Astrocyte (in vitro differentiated cells and primary cell): ENCODE measurements around the gene KHK.

ENCODE experiments used
- EZH2 ChIP-seq: IDR thresholded peaks from 2 replicates; pipeline ENCODE4 v1.6.1; 2012; ENCODE audit warnings: mild to moderate bottlenecking, low read length, inconsistent platforms; ENCODE audit not compliant: insufficient read depth
- TF ChIP-seq, protein P1 (sequence below): IDR thresholded peaks from 2 replicates; pipeline ENCODE4 v1.5.1; 2011; ENCODE audit warnings: low read depth, mild to moderate bottlenecking, inconsistent platforms, low read length, moderate library complexity; ENCODE audit not compliant: insufficient read depth

DNA sequence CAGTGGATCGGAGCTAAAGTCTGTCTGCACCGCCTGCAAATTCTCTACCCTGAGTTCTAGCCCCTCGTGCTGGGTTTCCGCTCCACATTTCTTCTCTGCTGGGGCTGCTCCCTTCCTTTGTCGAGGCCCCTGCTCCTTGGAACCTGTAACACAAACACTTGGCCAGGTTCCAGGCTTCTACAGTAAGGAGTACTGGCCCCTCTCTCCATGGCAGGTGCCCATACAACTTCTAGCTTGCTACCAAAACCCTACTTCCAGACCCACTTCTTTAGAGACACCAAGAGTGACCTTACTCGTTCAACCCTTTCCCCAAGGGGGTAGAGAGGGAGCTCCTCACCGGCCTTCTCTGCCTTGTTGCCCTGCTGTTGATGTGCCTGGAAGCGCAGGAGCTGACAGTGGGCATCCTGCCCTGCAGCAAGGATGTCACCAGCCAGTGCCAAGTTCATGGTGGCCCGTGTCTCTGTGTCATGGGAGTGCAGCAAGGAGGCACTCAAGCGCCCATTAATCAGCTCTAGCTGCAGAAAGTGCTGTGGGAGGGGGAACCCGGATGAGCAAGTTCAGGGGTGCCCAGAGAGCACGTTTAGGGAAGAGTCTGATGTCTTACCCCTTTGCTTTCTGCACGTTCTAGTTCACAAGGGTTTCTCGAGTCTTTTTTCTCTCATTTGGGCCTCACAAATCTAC lies 46.8 kb downstream of the KHK start:
- TF ChIP-seq, protein P1, sequence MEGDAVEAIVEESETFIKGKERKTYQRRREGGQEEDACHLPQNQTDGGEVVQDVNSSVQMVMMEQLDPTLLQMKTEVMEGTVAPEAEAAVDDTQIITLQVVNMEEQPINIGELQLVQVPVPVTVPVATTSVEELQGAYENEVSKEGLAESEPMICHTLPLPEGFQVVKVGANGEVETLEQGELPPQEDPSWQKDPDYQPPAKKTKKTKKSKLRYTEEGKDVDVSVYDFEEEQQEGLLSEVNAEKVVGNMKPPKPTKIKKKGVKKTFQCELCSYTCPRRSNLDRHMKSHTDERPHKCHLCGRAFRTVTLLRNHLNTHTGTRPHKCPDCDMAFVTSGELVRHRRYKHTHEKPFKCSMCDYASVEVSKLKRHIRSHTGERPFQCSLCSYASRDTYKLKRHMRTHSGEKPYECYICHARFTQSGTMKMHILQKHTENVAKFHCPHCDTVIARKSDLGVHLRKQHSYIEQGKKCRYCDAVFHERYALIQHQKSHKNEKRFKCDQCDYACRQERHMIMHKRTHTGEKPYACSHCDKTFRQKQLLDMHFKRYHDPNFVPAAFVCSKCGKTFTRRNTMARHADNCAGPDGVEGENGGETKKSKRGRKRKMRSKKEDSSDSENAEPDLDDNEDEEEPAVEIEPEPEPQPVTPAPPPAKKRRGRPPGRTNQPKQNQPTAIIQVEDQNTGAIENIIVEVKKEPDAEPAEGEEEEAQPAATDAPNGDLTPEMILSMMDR, result no peak
- TF ChIP-seq EZH2, result no peak
